Liver (tissue), 9 donors: ENCODE results near the gene CTAGE1. TPM values are rescaled to one million over a fixed set of nuclear protein-coding genes. Genes with fewer than 3 reads are reported as not detected.

Experiments used
- DNase-seq: peaks from one replicate; pipeline ENCODE4 v3.0.0-alpha.2; 2017; ENCODE audit warnings: low spot score
- H3K27ac ChIP-seq, 2 donors: one replicate each; pipeline ENCODE4 v1.7.0; 2013; ENCODE audit warnings: inconsistent platforms in 2 of 2, low read length in 2 of 2, control low read depth in 1 of 2, low read depth in 1 of 2, mild to moderate bottlenecking in 1 of 2
- H3K27me3 ChIP-seq, 4 donors: one replicate each; pipeline versions ENCODE4 v1.6.1 to v1.7.0; 2013; ENCODE audit warnings: low read length in 3 of 4, inconsistent platforms in 1 of 4, mild to moderate bottlenecking in 1 of 4, moderate library complexity in 1 of 4; ENCODE audit not compliant: control insufficient read depth in 4 of 4, insufficient read depth in 4 of 4
- H3K36me3 ChIP-seq, 4 donors: one replicate each; pipeline versions ENCODE4 v1.6.1 to v1.7.0; 2013; ENCODE audit warnings: low read length in 3 of 4, mild to moderate bottlenecking in 3 of 4, low read depth in 1 of 4, moderate library complexity in 1 of 4; ENCODE audit not compliant: control insufficient read depth in 4 of 4, insufficient read depth in 3 of 4
- H3K4me1 ChIP-seq, 4 donors: one replicate each; pipeline versions ENCODE4 v1.6.1 to v1.7.0; 2013; ENCODE audit warnings: low read length in 3 of 4, mild to moderate bottlenecking in 3 of 4, moderate library complexity in 1 of 4; ENCODE audit not compliant: control insufficient read depth in 4 of 4, insufficient read depth in 4 of 4
- H3K4me3 ChIP-seq, 3 donors: one replicate each; pipeline versions ENCODE4 v1.6.1 to v1.7.0; 2013; ENCODE audit warnings: low read length in 3 of 3, control low read depth in 1 of 3, low read depth in 1 of 3, mild to moderate bottlenecking in 1 of 3
- H3K9ac ChIP-seq, 2 donors: one replicate each; pipeline ENCODE4 v1.7.0; 2013; ENCODE audit warnings: low read length in 2 of 2, mild to moderate bottlenecking in 2 of 2, moderate library complexity in 2 of 2, control low read depth in 1 of 2, low read depth in 1 of 2
- H3K9me3 ChIP-seq, 4 donors: one replicate each; pipeline versions ENCODE4 v1.6.1 to v1.7.0; 2013; ENCODE audit warnings: low read length in 3 of 4; ENCODE audit not compliant: control insufficient read depth in 4 of 4
- ATF3 ChIP-seq: IDR thresholded peaks from 2 replicates; pipeline ENCODE4 v1.6.1; 2016; ENCODE audit warnings: antibody characterized with exemption
- CTCF ChIP-seq: fragments of 150-350 bp; IDR thresholded peaks from 2 replicates; pipeline ENCODE4 v1.5.1; 2017; ENCODE audit warnings: improper control_type of control experiment, low read depth, low read length; ENCODE audit not compliant: missing input control
- FOXA1 ChIP-seq: IDR thresholded peaks from 2 replicates; pipeline ENCODE4 v1.6.1; 2016; ENCODE audit warnings: antibody characterized with exemption
- GABPA ChIP-seq, 2 donors: IDR thresholded peaks in 1 of 2; conservative IDR thresholded peaks in 1 of 2; 2 replicates each; pipeline ENCODE4 v1.6.1; 2016; ENCODE audit warnings: antibody characterized with exemption in 2 of 2, mild to moderate bottlenecking in 1 of 2, moderate library complexity in 1 of 2
- HNF4G ChIP-seq: IDR thresholded peaks from 2 replicates; pipeline ENCODE4 v1.6.1; 2016; ENCODE audit warnings: antibody characterized with exemption
- JUND ChIP-seq, 2 donors: IDR thresholded peaks; 2 replicates each; pipeline ENCODE4 v1.6.1; 2016; ENCODE audit warnings: antibody characterized with exemption in 2 of 2
- MAX ChIP-seq: IDR thresholded peaks from 2 replicates; pipeline ENCODE4 v1.6.1; 2016; ENCODE audit warnings: antibody characterized with exemption
- NR2F2 ChIP-seq: IDR thresholded peaks from 2 replicates; pipeline ENCODE4 v1.6.1; 2016; ENCODE audit warnings: antibody characterized with exemption
- RAD21 ChIP-seq, 2 donors: IDR thresholded peaks; 2 replicates each; pipeline ENCODE4 v1.6.1; 2016; ENCODE audit warnings: antibody characterized with exemption in 2 of 2, mild to moderate bottlenecking in 2 of 2
- REST ChIP-seq: IDR thresholded peaks from 2 replicates; pipeline ENCODE4 v1.6.1; 2016; ENCODE audit warnings: antibody characterized with exemption, mild to moderate bottlenecking
- RXRA ChIP-seq, 2 donors: IDR thresholded peaks; 2 replicates each; pipeline ENCODE4 v1.6.1; 2017 to 2018; ENCODE audit warnings: antibody characterized with exemption in 2 of 2, mild to moderate bottlenecking in 1 of 2
- TAF1 ChIP-seq: conservative IDR thresholded peaks from 2 replicates; pipeline ENCODE4 v1.6.1; 2016; ENCODE audit warnings: antibody characterized with exemption, mild to moderate bottlenecking
- ZBTB33 ChIP-seq: IDR thresholded peaks from 2 replicates; pipeline ENCODE4 v1.6.1; 2016; ENCODE audit warnings: antibody characterized with exemption
- WGBS: extraction: QIAGEN DNeasy Blood & Tissue Kit; methylation state at CpG from one replicate; pipeline ENCODE4 v1.1.7; 2013; 5-methylcytosine and 5-hydroxymethylcytosine counted together
- polyA plus RNA-seq, 2 donors: library from polyadenylated mRNA; stranded (reverse) in 1 of 2; unstranded in 1 of 2; fragments of 200-250 nt in 1 of 2; fragments of >200 nt in 1 of 2; fragmentation: Nextera tagmentation in 1 of 2; extraction: Ambion mirVana in 1 of 2; gene quantifications; one replicate each; pipeline versions ENCODE4 v1.2.1 to v1.2.3, GENCODE V29; 2013 to 2015
- total RNA-seq, 2 donors: library from RNA; depleted of rRNA; stranded (reverse); fragments of >200 nt; gene quantifications; one replicate each; pipeline ENCODE4 v1.2.3, GENCODE V29; 2014
- donor health status: healthy.
- donor health status: healthy.
- donor health status: healthy.
- donor health status: healthy.
- donor health status: healthy.

CTAGE1 gene
- total and polyA plus RNA-seq, 4 donors: not detected

- TF ChIP-seq RXRA (IDR thresholded peaks at IDR 0.05) (no peak), JUND (IDR thresholded peaks at IDR 0.05) (peak; percentile 68 to 79)
- Histone ChIP-seq H3K4me3 (no peak overlapping the region), H3K36me3 (no peaks in the 10 kb centered on the region), H3K27me3 (no peaks in the 10 kb centered on the region), H3K27ac (no peak overlapping the region), H3K9me3 (no peaks in the 10 kb centered on the region), H3K9ac (no peak overlapping the region), H3K4me1 (peaks cover 2 to 20% (median 14%) of the 10 kb centered on the region in 4 donors)
- 73% methylated on average over 3 of the region's 3 CpGs for WGBS
- no peak for DNase-seq
Measured at GRCh38 chr18:22465859-22466457, 48.2 kb upstream of the CTAGE1 start.

- no peak overlapping the region for H3K9ac ChIP-seq
- no peak overlapping the region for H3K27ac ChIP-seq
- no peak for DNase-seq
- H3K27me3 ChIP-seq: no peaks in the 10 kb centered on the region
- H3K4me3 ChIP-seq: no peak overlapping the region
- no peaks in the 10 kb centered on the region for H3K9me3 ChIP-seq
- TF ChIP-seq TAF1 (no peak), REST (no peak), NR2F2 (no peak), CTCF (no peak), ATF3 (no peak), FOXA1 (no peak), HNF4G (no peak), RAD21 (IDR thresholded peaks at IDR 0.05) (no peak), MAX (no peak), GABPA (IDR thresholded peaks at IDR 0.05 in 1 of 2, conservative IDR thresholded peaks at IDR 0.05 in 1 of 2) (no peak), RXRA (IDR thresholded peaks at IDR 0.05) (no peak), ZBTB33 (no peak)
- WGBS: 91% methylated on average over 5 of the region's 5 CpGs
- no peaks in the 10 kb centered on the region for H3K36me3 ChIP-seq
- H3K4me1 ChIP-seq: peaks cover 2 to 12% (median 8%) of the 10 kb centered on the region in 4 donors
Measured at GRCh38 chr18:22463076-22463475, 45.4 kb upstream of the CTAGE1 start.
